HepG2 (cell line): ENCODE results near the gene MRPL38. TPM values are rescaled to one million over a fixed set of nuclear protein-coding genes. Genes with fewer than 3 reads are reported as not detected.

Experiments used
- ARNT ChIP-seq: fragments of 450-650 bp; IDR thresholded peaks from 2 replicates; pipeline ENCODE4 v1.6.1; 2017
- ATF4 ChIP-seq, 2 experiments: fragments of 450-650 bp in 1 of 2; sonication (generic) in 1 of 2; formaldehyde crosslinking; IDR thresholded peaks; 2 replicates each; pipeline versions ENCODE4 v1.5.0 to v1.8.0; 2020 to 2022; ENCODE audit warnings: mild to moderate bottlenecking in 1 of 2, missing genetic modification reagents in 1 of 2
- ATF5 ChIP-seq: sonication (generic); formaldehyde crosslinking; IDR thresholded peaks from 2 replicates; pipeline ENCODE4 v1.4.0; 2020; ENCODE audit warnings: mild to moderate bottlenecking, low read depth, missing genetic modification reagents
- BCLAF1 ChIP-seq: fragments of 450-650 bp; IDR thresholded peaks from 2 replicates; pipeline ENCODE4 v1.6.1; 2017; ENCODE audit warnings: mild to moderate bottlenecking
- DNMT3B ChIP-seq: conservative IDR thresholded peaks from 2 replicates; pipeline ENCODE4 v1.6.1; 2016; ENCODE audit warnings: missing biosample characterization, control low read depth
- FOXC1 ChIP-seq: sonication (generic); formaldehyde crosslinking; IDR thresholded peaks from 2 replicates; pipeline ENCODE4 v1.8.0; 2022; ENCODE audit warnings: mild to moderate bottlenecking, missing genetic modification reagents, borderline replicate concordance
- HNF1B ChIP-seq: sonication (generic); formaldehyde crosslinking; IDR thresholded peaks from 2 replicates; pipeline ENCODE4 v1.5.1; 2020; ENCODE audit warnings: mild to moderate bottlenecking, moderate library complexity, missing genetic modification reagents
- MAFK ChIP-seq, 2 experiments: IDR thresholded peaks in 1 of 2; conservative IDR thresholded peaks in 1 of 2; 2 replicates each; pipeline ENCODE4 v1.6.1; 2011; ENCODE audit warnings: improper control_type of control experiment in 2 of 2, low read length in 2 of 2
- MAX ChIP-seq: IDR thresholded peaks from 2 replicates; pipeline ENCODE4 v1.6.1; 2012; ENCODE audit warnings: inconsistent platforms
- MXI1 ChIP-seq: IDR thresholded peaks from 3 replicates; pipeline ENCODE4 v1.6.1; 2012; ENCODE audit warnings: low read depth, low read length, inconsistent platforms, borderline replicate concordance
- POLR2AphosphoS2 ChIP-seq: IDR thresholded peaks from 2 replicates; pipeline ENCODE4 v1.6.1; 2011; ENCODE audit warnings: low read depth, low read length, improper control_type of control experiment
- RFX1 ChIP-seq: fragments of 450-650 bp; IDR thresholded peaks from 2 replicates; pipeline ENCODE4 v1.6.1; 2017
- SP140L ChIP-seq: sonication (generic); formaldehyde crosslinking; IDR thresholded peaks from 2 replicates; pipeline ENCODE4 v1.4.0; 2020; ENCODE audit warnings: missing genetic modification reagents, borderline replicate concordance
- STAT6 ChIP-seq: sonication (generic); formaldehyde crosslinking; IDR thresholded peaks from 2 replicates; pipeline ENCODE4 v1.4.0; 2020; ENCODE audit warnings: missing genetic modification reagents, mild to moderate bottlenecking, borderline replicate concordance
- ZBTB20 ChIP-seq: sonication (generic); formaldehyde crosslinking; IDR thresholded peaks from 2 replicates; pipeline ENCODE4 v1.8.1; 2023; ENCODE audit warnings: missing genetic modification reagents, low read depth, mild to moderate bottlenecking, borderline replicate concordance
- ZFP41 ChIP-seq: sonication (generic); formaldehyde crosslinking; IDR thresholded peaks from 2 replicates; pipeline ENCODE4 v1.4.0; 2020; ENCODE audit warnings: mild to moderate bottlenecking, missing genetic modification reagents, borderline replicate concordance
- ZNF549 ChIP-seq: sonication (generic); formaldehyde crosslinking; IDR thresholded peaks from 2 replicates; pipeline ENCODE4 v1.5.0; 2020; ENCODE audit warnings: missing genetic modification reagents
- ZNF775 ChIP-seq: sonication (generic); formaldehyde crosslinking; IDR thresholded peaks from 2 replicates; pipeline ENCODE4 v1.4.0; 2020; ENCODE audit warnings: missing genetic modification reagents, mild to moderate bottlenecking, moderate library complexity, borderline replicate concordance
- ZNF83 ChIP-seq: sonication (generic); formaldehyde crosslinking; IDR thresholded peaks from 2 replicates; pipeline ENCODE4 v1.4.0; 2020; ENCODE audit warnings: missing genetic modification reagents, mild to moderate bottlenecking, borderline replicate concordance
- ZSCAN12 ChIP-seq: sonication (generic); formaldehyde crosslinking; IDR thresholded peaks from 2 replicates; pipeline ENCODE4 v1.9.0; 2021; ENCODE audit warnings: mild to moderate bottlenecking, missing genetic modification reagents
- polyA plus RNA-seq, 8 experiments: library from polyadenylated mRNA; depleted of rRNA in 3 of 8; stranded (reverse) in 7 of 8; unstranded in 1 of 8; fragments of >200 nt; fragmentation: Illumina TruSeq in 4 of 8; extraction: Trizol in 4 of 8; gene quantifications; 2 replicates each; pipeline versions ENCODE4 v1.2.1 to v1.2.3, GENCODE V29; 2011 to 2016; ENCODE audit warnings: low read depth in 4 of 8, missing spikeins in 1 of 8, mixed read lengths in 1 of 8; ENCODE audit not compliant: insufficient read depth in 1 of 8
- total RNA-seq, 5 experiments: library from RNA; depleted of rRNA; stranded (reverse); fragments of >200 nt; fragmentation: Illumina TruSeq; extraction: Trizol; gene quantifications; 2 replicates each; pipeline ENCODE4 v1.2.3, GENCODE V29; 2016; ENCODE audit warnings: low read depth in 1 of 5

MRPL38 gene
- total and polyA plus RNA-seq, 2 of the 13 experiments (the other 11 are each of a cell fraction or from before 2014, with no cell fraction given) = 83.7 to 125 TPM

- TF ChIP-seq STAT6 (CRISPR knock-in tag) = no peak
- TF ChIP-seq POLR2AphosphoS2 = no peak
- no peak for TF ChIP-seq ZFP41 (CRISPR knock-in tag)
- TF ChIP-seq FOXC1 (CRISPR knock-in tag) = no peak
- TF ChIP-seq DNMT3B (CRISPR knock-in tag) = no peak
- no peak for TF ChIP-seq ATF5 (CRISPR knock-in tag)
- TF ChIP-seq ZNF549 (CRISPR knock-in tag) = no peak
- no peak for TF ChIP-seq ZSCAN12 (CRISPR knock-in tag)
- TF ChIP-seq ARNT = no peak
- peak; percentile 43; the same call in 1 of the 2 replicates for TF ChIP-seq MAX
- TF ChIP-seq ZNF83 = no peak
- TF ChIP-seq MXI1 = no peak
- no peak for TF ChIP-seq RFX1
- no peak for TF ChIP-seq MAFK (conservative IDR thresholded peaks at IDR 0.05 in 1 of 2, IDR thresholded peaks at IDR 0.05 in 1 of 2; ENCODE audit: low read length in 2 of 2)
- TF ChIP-seq ZBTB20 (CRISPR knock-in tag) = no peak
- TF ChIP-seq ATF4 (CRISPR knock-in tag; IDR thresholded peaks at IDR 0.05) = no peak
- no peak for TF ChIP-seq SP140L (CRISPR knock-in tag)
- TF ChIP-seq HNF1B = peak; percentile 43; the same call in 1 of the 2 replicates
- no peak for TF ChIP-seq ZNF775
- TF ChIP-seq BCLAF1 = no peak
Measured at GRCh38 chr17:75894049-75894733, 10.5 kb downstream of the MRPL38 start (continued).
